Heart left ventricle (tissue), 16 donors: Measurements from ENCODE around the gene RNASEH2C. TPM values are rescaled to one million over a fixed set of nuclear protein-coding genes. Genes with fewer than 3 reads are reported as not detected.
"Not testable (repeated sequence)": the region's sequence is repeated elsewhere in the genome, so short reads cannot be mapped to it uniquely, and the experiment has no call there.

Experiments
- ATAC-seq, 4 donors: fragments of 200-7000 bp; cut with Tn5 transposase; one replicate each; pipeline ENCODE4 v1.9.1; 2020 to 2022; ENCODE audit warnings: moderate library complexity in 4 of 4, mild to moderate bottlenecking in 3 of 4, moderate number of reproducible peaks in 1 of 4
- DNase-seq, 5 donors: peaks; one replicate each; pipeline ENCODE4 v3.0.0-alpha.2; 2020
- H3K27ac ChIP-seq, 12 donors: fragments of 200-600 bp; sonication (generic) in 4 of 12; one replicate each; pipeline versions ENCODE4 v1.5.0 to v1.8.0; 2016 to 2022; ENCODE audit warnings: mild to moderate bottlenecking in 2 of 12
- H3K27me3 ChIP-seq, 9 donors: fragments of 200-600 bp; sonication (generic) in 2 of 9; one replicate each; pipeline versions ENCODE4 v1.5.1 to v1.8.0; 2016 to 2022; ENCODE audit warnings: mild to moderate bottlenecking in 3 of 9
- H3K36me3 ChIP-seq, 9 donors: fragments of 200-600 bp; sonication (generic) in 2 of 9; one replicate each; pipeline versions ENCODE4 v1.5.0 to v1.8.0; 2018 to 2022; ENCODE audit warnings: mild to moderate bottlenecking in 2 of 9
- H3K4me1 ChIP-seq, 12 donors: fragments of 200-600 bp; sonication (generic) in 4 of 12; one replicate each; pipeline versions ENCODE4 v1.5.0 to v1.8.0; 2016 to 2022; ENCODE audit warnings: mild to moderate bottlenecking in 3 of 12
- H3K4me3 ChIP-seq, 12 donors: fragments of 200-600 bp; sonication (generic) in 4 of 12; one replicate each; pipeline versions ENCODE4 v1.5.0 to v1.8.0; 2017 to 2022; ENCODE audit warnings: mild to moderate bottlenecking in 9 of 12, moderate library complexity in 4 of 12
- H3K9me3 ChIP-seq, 12 donors: fragments of 200-600 bp; sonication (generic) in 4 of 12; one replicate each; pipeline versions ENCODE4 v1.5.0 to v1.8.0; 2016 to 2022; ENCODE audit warnings: mild to moderate bottlenecking in 1 of 12
- CTCF ChIP-seq, 12 donors: fragments of 200-600 bp; sonication (generic) in 4 of 12; IDR thresholded peaks; one replicate each; pipeline versions ENCODE4 v1.5.0 to v1.8.0; 2018 to 2022; ENCODE audit warnings: antibody characterized with exemption in 12 of 12, mild to moderate bottlenecking in 5 of 12
- POLR2A ChIP-seq, 2 donors: fragments of 450-650 bp; IDR thresholded peaks; one replicate each; pipeline ENCODE4 v1.6.1; 2017; ENCODE audit warnings: antibody characterized with exemption in 2 of 2, mild to moderate bottlenecking in 2 of 2, moderate library complexity in 2 of 2
- WGBS, 4 donors: extraction: QIAGEN DNeasy Blood & Tissue Kit in 2 of 4; methylation state at CpG; one replicate each; pipeline versions ENCODE4 v1.1.5 to v1.1.7; 2013 to 2018; 5-methylcytosine and 5-hydroxymethylcytosine counted together
- intact Hi-C, 10 donors: fragments of 100-400 bp; cut with DNase I; formaldehyde crosslinking; loops; one replicate each; pipeline versions ENCODE4 v1.11.1 to v1.14.2; 2022
- polyA plus RNA-seq, 2 donors: library from polyadenylated mRNA; stranded (reverse); fragments of 200-250 nt; gene quantifications; one replicate each; pipeline ENCODE4 v1.2.3, GENCODE V29; 2013
- total RNA-seq, 9 donors: library from RNA; depleted of rRNA in 2 of 9; stranded (reverse); fragments of >200 nt in 2 of 9; fragmentation: NEBNext Ultra II Directional in 3 of 9; extraction: Animal tissue kit (Norgen Biotek cat#: 25700) in 3 of 9; gene quantifications; one replicate each; pipeline versions ENCODE4 v1.1.0 to v1.2.4, GENCODE V29; 2016 to 2023
- donor health status: ischemic (EF 13 %, LVEDD 7.1; RV severe dilation, severe dysfunction).
- donor health status: healthy with polysubstance abuse.
- donor health status: DM: no; HTN: yes; CAD: no.
- donor health status: DM: no; HTN: no; CAD: no.
- donor health status: ischemic (EF 25% LVEDD 6.9; RV normal size, moderate dysfunction).
- donor health status: ischemic (EF 25% LVEDD 5.7; RV mildly dilated, moderate dysfunction).
- donor health status: healthy.
- donor health status: DM: yes; HTN: yes; CAD: no.
- donor health status: ischemic (EF 35%, LVEDD 5.7; RV mildly dilated, moderate dysfunction).
- donor health status: nonischemic (EF 11% LVEDD 7.7; RV severe dilation, severe dysfunction).
- donor health status: DM: yes; HTN: yes; CAD: no.
- donor health status: PGD.
- donor health status: ischemic (EF 29% LVEDD 5.4; RV normal size, mild dysfunction).
- donor health status: nonischemic (EF 23%, LVEDD 6.1; RV moderate dilation, normal function).

The RNASEH2C gene
- total and polyA plus RNA-seq, 11 donors, result 31.7 to 131 (median 54.7) TPM

- H3K36me3 ChIP-seq, H3K27ac ChIP-seq, H3K9me3 ChIP-seq, ATAC-seq, H3K27me3 ChIP-seq: not testable (repeated sequence)
- H3K4me3 ChIP-seq, result peak overlapping the region in 8 of 12 donors; percentile 21 to 37 (median 26)
- 8 to 20% (median 13%) methylated on average over 14 of the region's 14 CpGs for WGBS, 4 donors
- peak; percentile 60 to 86 (median 75) for TF ChIP-seq CTCF (IDR thresholded peaks at IDR 0.05)
- peaks cover 0 to 13% (median 9%) of the 10 kb centered on the region in 12 donors for H3K4me1 ChIP-seq
- peak; percentile 57 to 87 (median 76) for DNase-seq
- intact Hi-C loops, result loop anchor here in 5 of 10 donors (5.0 to 10.0 kb wide), 5 partner anchors 68 to 281 kb away; partner anchors contain the start of gene SIPA1 (in 1 of the 5)
These were observed 14.3 kb downstream of the RNASEH2C start for GRCh38 chr11:65706303-65706763.

- intact Hi-C loops, result loop anchor here in 6 of 10 donors (5.0 to 10.0 kb wide), 6 partner anchors 69 to 281 kb away; partner anchors contain the start of gene SIPA1 (in 1 of the 6)
These were observed 16.8 kb downstream of the RNASEH2C start for GRCh38 chr11:65703846-65704245.

GRCh38 chr11:65701686-65702085, 18.9 kb downstream of the RNASEH2C start:
- Histone ChIP-seq H3K9me3 (no peaks in the 10 kb centered on the region), H3K4me3 (no peak overlapping the region), H3K36me3 (no peaks in the 10 kb centered on the region), H3K4me1 (peaks cover 0 to 11% (median 3%) of the 10 kb centered on the region in 12 donors), H3K27ac (no peak overlapping the region), H3K27me3 (peaks cover 0 to 4% (median 0%) of the 10 kb centered on the region in 9 donors)
- no peak for ATAC-seq
- no peak for DNase-seq
- intact Hi-C loops, result loop anchor here in 6 of 10 donors (5.0 to 10.0 kb wide), 6 partner anchors 67 to 283 kb away; partner anchors contain the start of gene SIPA1 (in 1 of the 6)
- WGBS, 4 donors, result 79 to 89% (median 84%) methylated on average over 1 of the region's 1 CpG
- TF ChIP-seq CTCF (IDR thresholded peaks at IDR 0.05) (no peak), POLR2A (IDR thresholded peaks at IDR 0.05) (no peak)

More at GRCh38 chr11:65703846-65704245, 16.8 kb downstream of the RNASEH2C start:
- Histone ChIP-seq H3K27me3 (peaks cover 0 to 4% (median 0%) of the 10 kb centered on the region in 9 donors), H3K4me3 (no peak overlapping the region), H3K27ac (no peak overlapping the region), H3K4me1 (peaks cover 0 to 5% (median 3%) of the 10 kb centered on the region in 12 donors), H3K9me3 (no peaks in the 10 kb centered on the region), H3K36me3 (no peaks in the 10 kb centered on the region)
- no peak for DNase-seq
- TF ChIP-seq CTCF (IDR thresholded peaks at IDR 0.05) (no peak), POLR2A (IDR thresholded peaks at IDR 0.05) (no peak)
- 66 to 79% (median 74%) methylated on average over 4 of the region's 4 CpGs for WGBS, 4 donors
- no peak for ATAC-seq

GRCh38 chr11:65700399-65700798, 20.2 kb downstream of the RNASEH2C start:
- no peak overlapping the region for H3K27ac ChIP-seq
- TF ChIP-seq POLR2A (IDR thresholded peaks at IDR 0.05), result no peak
- no peak for TF ChIP-seq CTCF (IDR thresholded peaks at IDR 0.05)
- no peaks in the 10 kb centered on the region for H3K36me3 ChIP-seq
- DNase-seq (no peak), ATAC-seq (no peak)
- no peak overlapping the region for H3K4me3 ChIP-seq
- WGBS, 4 donors, result 80 to 85% (median 81%) methylated on average over 3 of the region's 3 CpGs
- H3K27me3 ChIP-seq, result peaks cover 0 to 4% (median 0%) of the 10 kb centered on the region in 9 donors
- peaks cover 0 to 17% (median under 1%) of the 10 kb centered on the region in 12 donors for H3K4me1 ChIP-seq
- intact Hi-C loops, result loop anchor here in 6 of 10 donors (5.0 to 10.0 kb wide), 6 partner anchors 66 to 284 kb away; partner anchors contain the start of gene SIPA1 (in 1 of the 6)
- no peaks in the 10 kb centered on the region for H3K9me3 ChIP-seq
